ENCODE results near the gene EEFSEC. TPM values are rescaled to one million over a fixed set of nuclear protein-coding genes. Genes with fewer than 3 reads are reported as not detected.

The EEFSEC gene
- total and polyA plus RNA-seq, 2 of the 8 experiments (the other 6 are each of a cell fraction or from before 2014, with no cell fraction given) = 13.1 to 19.8 TPM

GRCh38 chr3:128380719-128381118 is 227.4 kb downstream of the EEFSEC start:
- no peak overlapping the region for H3K4me2 ChIP-seq (ENCODE audit: insufficient read depth in 1 of 2, low read depth in 2 of 2, low read length in 2 of 2)
- H2AFZ ChIP-seq (ENCODE audit: low read length) = no peak overlapping the region
- no peak overlapping the region for H2BK12ac ChIP-seq (ENCODE audit: low read depth, low read length)
- H3K79me2 ChIP-seq (ENCODE audit: control insufficient read depth in 1 of 2, insufficient read depth in 2 of 2, low read length in 2 of 2) = no peaks in the 10 kb centered on the region
- DNase-seq (ENCODE audit: low read depth in 1 of 2, low spot score in 2 of 2) (no peak), FAIRE-seq (no peak)
- no peak overlapping the region for H2BK15ac ChIP-seq (ENCODE audit: low read length)
- H3K4me1 ChIP-seq (replicated peaks in 1 of 4; ENCODE audit: control insufficient read depth in 3 of 4, insufficient read depth in 4 of 4, low read length in 3 of 4) = no peaks in the 10 kb centered on the region
- no peak overlapping the region for H2BK120ac ChIP-seq (replicated peaks; ENCODE audit: low read depth, low read length)
- CTCF ChIA-PET (ENCODE audit: partially characterized antibody) = interaction anchor here (1.0 to 1.7 kb wide), 3 partner anchors 10 to 15 kb away, joined by 3 to 5 read pairs (median 4); no protein-coding TSS in a partner anchor
- H4K91ac ChIP-seq (replicated peaks; ENCODE audit: insufficient read length, low read length) = no peak overlapping the region
- no peaks in the 10 kb centered on the region for H3K36me3 ChIP-seq (ENCODE audit: control insufficient read depth in 2 of 4, insufficient read depth in 4 of 4, low read length in 3 of 4)
- no peak overlapping the region for H4K5ac ChIP-seq (ENCODE audit: insufficient read length, low read depth, low read length)
- H3K23me2 ChIP-seq (ENCODE audit: low read depth, low read length) = no peaks in the 10 kb centered on the region
- no peak overlapping the region for H3K4me3 ChIP-seq (ENCODE audit: extremely low read depth in 1 of 4, insufficient read depth in 2 of 4, low read depth in 3 of 4, low read length in 4 of 4)
- H3K14ac ChIP-seq (ENCODE audit: insufficient read length) = no peak overlapping the region
- H2BK20ac ChIP-seq (ENCODE audit: low read length) = no peak overlapping the region
- no peaks in the 10 kb centered on the region for H3K79me1 ChIP-seq (ENCODE audit: low read depth, low read length)
- no peaks in the 10 kb centered on the region for H3K9me3 ChIP-seq (ENCODE audit: insufficient read depth in 2 of 2, low read depth in 1 of 2, low read length in 1 of 2)
- peaks cover 0 to 3% of the 10 kb centered on the region in 2 experiments for H4K20me1 ChIP-seq (replicated peaks in 1 of 2; ENCODE audit: control insufficient read depth in 1 of 2, insufficient read depth in 2 of 2, low read length in 2 of 2)
- H3K4ac ChIP-seq (replicated peaks; ENCODE audit: insufficient read length, low read depth, low read length) = no peak overlapping the region
- no peak overlapping the region for H3K9ac ChIP-seq (replicated peaks in 1 of 4; ENCODE audit: extremely low read depth in 1 of 4, low read depth in 3 of 4, low read length in 3 of 4)
- H2BK5ac ChIP-seq (ENCODE audit: low read depth, low read length) = no peak overlapping the region
- no peak overlapping the region for H2AK5ac ChIP-seq (ENCODE audit: low read depth, low read length)
- no peak overlapping the region for H3K18ac ChIP-seq (ENCODE audit: extremely low read depth, low read length)
- no peak overlapping the region for H4K8ac ChIP-seq (ENCODE audit: extremely low read depth, insufficient read depth, low read length)
- H3K56ac ChIP-seq (replicated peaks; ENCODE audit: insufficient read length, low read depth, low read length) = no peak overlapping the region
- no peak overlapping the region for H3K23ac ChIP-seq (ENCODE audit: insufficient read length)
- H3K27me3 ChIP-seq (replicated peaks in 1 of 4; ENCODE audit: control insufficient read depth in 3 of 4, extremely low read depth in 1 of 4, insufficient read depth in 3 of 4, low read length in 3 of 4) = 0 out of 7 replicates have a peak, but pooled peaks cover 0 to 2% (median 0%) of the 10 kb centered on the region in 4 experiments
- H3K27ac ChIP-seq (ENCODE audit: low read depth, low read length) = no peak overlapping the region
- POLR2A ChIA-PET (ENCODE audit: partially characterized antibody) = no interaction called here
- WGBS, 2 experiments (ENCODE audit: extremely low coverage in 1 of 2, insufficient coverage in 1 of 2, insufficient read length in 1 of 2, insufficient replicate concordance in 2 of 2, low coverage in 1 of 2, low lambda C conversion rate in 2 of 2, missing lambda C conversion rate in 1 of 2) = 84% methylated on average over 6 of the region's 6 CpGs; no CpG with 5 or more reads in 1 of the 2 experiments
- no peak for TF ChIP-seq KDM5A (IDR thresholded peaks at IDR 0.05; ENCODE audit: low read length)
- TF ChIP-seq RBBP5 (IDR thresholded peaks at IDR 0.05; ENCODE audit: borderline replicate concordance, low read depth, low read length) = no peak
- no peak for TF ChIP-seq HDAC6 (IDR thresholded peaks at IDR 0.05; ENCODE audit: low read depth, low read length)
- TF ChIP-seq POU5F1 (IDR thresholded peaks at IDR 0.05; ENCODE audit: low read depth, low read length) = no peak
- TF ChIP-seq EZH2 (IDR thresholded peaks at IDR 0.05; ENCODE audit: low read depth, low read length, severe bottlenecking) = no peak
- TF ChIP-seq SIN3A (conservative IDR thresholded peaks at IDR 0.05 in 1 of 2, IDR thresholded peaks at IDR 0.05 in 1 of 2; ENCODE audit: low read depth in 1 of 2, low read length in 2 of 2) = no peak
- no peak for TF ChIP-seq KDM4A (IDR thresholded peaks at IDR 0.05; ENCODE audit: low read depth, low read length, severe bottlenecking)
- TF ChIP-seq SP1 (IDR thresholded peaks at IDR 0.05; ENCODE audit: low read depth, low read length) = no peak
- TF ChIP-seq SP4 (IDR thresholded peaks at IDR 0.05; ENCODE audit: low read length) = no peak
- no peak for TF ChIP-seq MAX (IDR thresholded peaks at IDR 0.05)
- TF ChIP-seq POLR2A (IDR thresholded peaks at IDR 0.05; ENCODE audit: control extremely low read depth in 1 of 2, low read depth in 2 of 2, low read length in 2 of 2) = no peak
- TF ChIP-seq KDM1A (IDR thresholded peaks at IDR 0.05; ENCODE audit: borderline replicate concordance, low read length) = no peak
- no peak for TF ChIP-seq CEBPB (IDR thresholded peaks at IDR 0.05; ENCODE audit: low read depth, low read length)
- TF ChIP-seq YY1 (IDR thresholded peaks at IDR 0.05; ENCODE audit: low read depth, low read length) = no peak
- TF ChIP-seq EP300 (IDR thresholded peaks at IDR 0.05; ENCODE audit: borderline replicate concordance in 1 of 2, low read depth in 2 of 2, low read length in 2 of 2) = no peak
